NCI-H187 treated with DMSO at 0.1 percent for 48 hours (cell line): ENCODE results near the gene LDB2.

ENCODE experiments used
- DNase-seq: peaks from one replicate; lab custom pipeline; 2025; lab: John Stamatoyannopoulos, UW

LDB2 gene

GRCh38 chr4:16685536-16685935 lies 212.9 kb downstream of the LDB2 start:
- no peak for DNase-seq

GRCh38 chr4:16684935-16685334 lies 213.5 kb downstream of the LDB2 start:
- DNase-seq: no peak

GRCh38 chr4:16684097-16684496 lies 214.3 kb downstream of the LDB2 start:
- DNase-seq: no peak

GRCh38 chr4:16682975-16683374 lies 215.5 kb downstream of the LDB2 start:
- no peak for DNase-seq

- no peak for DNase-seq
Measured at GRCh38 chr4:16677001-16677944, 221.2 kb downstream of the LDB2 start.

- DNase-seq: no peak
Measured at GRCh38 chr4:16676230-16676770, 222.1 kb downstream of the LDB2 start.

GRCh38 chr4:16674082-16674481 lies 224.4 kb downstream of the LDB2 start:
- DNase-seq: no peak

GRCh38 chr4:16672421-16672820 lies 226.0 kb downstream of the LDB2 start:
- no peak for DNase-seq

GRCh38 chr4:16671741-16672140 lies 226.7 kb downstream of the LDB2 start:
- DNase-seq: no peak

- no peak for DNase-seq
Measured at GRCh38 chr4:16670727-16671126, 227.7 kb downstream of the LDB2 start.

GRCh38 chr4:16669036-16669435 lies 229.4 kb downstream of the LDB2 start:
- DNase-seq: no peak

GRCh38 chr4:16668488-16668887 lies 230.0 kb downstream of the LDB2 start:
- DNase-seq: no peak

- no peak for DNase-seq
Measured at GRCh38 chr4:16667464-16667863, 231.0 kb downstream of the LDB2 start.

GRCh38 chr4:16665942-16666551 lies 232.4 kb downstream of the LDB2 start:
- no peak for DNase-seq

GRCh38 chr4:16663732-16664131 lies 234.7 kb downstream of the LDB2 start:
- no peak for DNase-seq

GRCh38 chr4:16663307-16663706 lies 235.1 kb downstream of the LDB2 start:
- no peak for DNase-seq

GRCh38 chr4:16661813-16662212 lies 236.6 kb downstream of the LDB2 start:
- DNase-seq: no peak

- DNase-seq: no peak
Measured at GRCh38 chr4:16660656-16661055, 237.8 kb downstream of the LDB2 start.

- DNase-seq: no peak
Measured at GRCh38 chr4:16659694-16660093, 238.8 kb downstream of the LDB2 start.

- no peak for DNase-seq
Measured at GRCh38 chr4:16659079-16659478, 239.4 kb downstream of the LDB2 start.

- no peak for DNase-seq
Measured at GRCh38 chr4:16658183-16658582, 240.3 kb downstream of the LDB2 start.

- DNase-seq: no peak
Measured at GRCh38 chr4:16655111-16655510, 243.3 kb downstream of the LDB2 start.

GRCh38 chr4:16652732-16653305 lies 245.6 kb downstream of the LDB2 start:
- no peak for DNase-seq
